Neutrophil (primary cell): ENCODE data around the gene NFKBIL1.

Experiments
- H3K27ac ChIP-seq: fragments of 200-600 bp; sonication (generic); 2 replicates; pipeline ENCODE4 v1.5.1; 2016; ENCODE audit warnings: mild to moderate bottlenecking, moderate library complexity
- H3K27me3 ChIP-seq: fragments of 200-600 bp; sonication (generic); 2 replicates; pipeline ENCODE4 v1.6.0; 2016; ENCODE audit warnings: mild to moderate bottlenecking
- H3K36me3 ChIP-seq: fragments of 200-600 bp; sonication (generic); 2 replicates; pipeline ENCODE4 v1.5.1; 2017
- H3K4me1 ChIP-seq, 2 experiments: fragments of 200-600 bp in 1 of 2; sonication (generic) in 1 of 2; 1 replicate in 1 of 2; 2 replicates in 1 of 2; pipeline versions ENCODE4 v1.5.1 to v1.6.1; 2013 to 2016; ENCODE audit warnings: low read depth in 1 of 2, low read length in 1 of 2, mild to moderate bottlenecking in 1 of 2, moderate library complexity in 1 of 2; ENCODE audit not compliant: control insufficient read depth in 1 of 2, insufficient read depth in 1 of 2
- H3K4me3 ChIP-seq, 2 experiments: fragments of 200-600 bp in 1 of 2; sonication (generic) in 1 of 2; 1 replicate in 1 of 2; 2 replicates in 1 of 2; pipeline ENCODE4 v1.5.1; 2013 to 2016; ENCODE audit warnings: low read depth in 1 of 2, low read length in 1 of 2, mild to moderate bottlenecking in 1 of 2, moderate library complexity in 1 of 2
- H3K9me3 ChIP-seq: fragments of 200-600 bp; sonication (generic); 2 replicates; pipeline ENCODE4 v1.5.1; 2016
- CTCF ChIP-seq: fragments of 200-600 bp; sonication (generic); IDR thresholded peaks from 2 replicates; pipeline ENCODE4 v1.5.1; 2016; ENCODE audit warnings: antibody characterized with exemption

NFKBIL1 gene

GRCh38 chr6:31532644-31533454 is 14.6 kb upstream of the NFKBIL1 start:
- Histone ChIP-seq H3K27ac (no peak overlapping the region), H3K27me3 (no peaks in the 10 kb centered on the region), H3K9me3 (no peaks in the 10 kb centered on the region), H3K36me3 (peaks cover 93% of the 10 kb centered on the region), H3K4me3 (no peak overlapping the region), H3K4me1 (no peaks in the 10 kb centered on the region)
- no peak for TF ChIP-seq CTCF

GRCh38 chr6:31533455-31533841 is 14.0 kb upstream of the NFKBIL1 start:
- H3K4me3 ChIP-seq, result no peak overlapping the region
- H3K36me3 ChIP-seq, result peaks cover 99% of the 10 kb centered on the region
- no peaks in the 10 kb centered on the region for H3K9me3 ChIP-seq
- no peaks in the 10 kb centered on the region for H3K27me3 ChIP-seq
- no peak for TF ChIP-seq CTCF
- H3K27ac ChIP-seq, result no peak overlapping the region
- peaks cover 0 to under 1% of the 10 kb centered on the region in 2 experiments for H3K4me1 ChIP-seq

- no peak for TF ChIP-seq CTCF
- H3K4me3 ChIP-seq, result no peak overlapping the region
These were observed 13.4 kb upstream of the NFKBIL1 start for GRCh38 chr6:31534011-31534410.

GRCh38 chr6:31534521-31535040 is 12.8 kb upstream of the NFKBIL1 start:
- H3K36me3 ChIP-seq, result peaks cover 100% of the 10 kb centered on the region
- H3K27ac ChIP-seq, result no peak overlapping the region
- no peak for TF ChIP-seq CTCF
- H3K4me3 ChIP-seq, result no peak overlapping the region
- peaks cover 8 to 11% of the 10 kb centered on the region in 2 experiments for H3K4me1 ChIP-seq
- H3K27me3 ChIP-seq, result no peaks in the 10 kb centered on the region
- no peaks in the 10 kb centered on the region for H3K9me3 ChIP-seq

More at GRCh38 chr6:31534011-31534410, 13.4 kb upstream of the NFKBIL1 start:
- Histone ChIP-seq H3K27ac (peak overlapping the region; percentile 11), H3K27me3 (no peaks in the 10 kb centered on the region), H3K36me3 (peaks cover 100% of the 10 kb centered on the region), H3K9me3 (no peaks in the 10 kb centered on the region), H3K4me1 (peaks cover 2 to 6% of the 10 kb centered on the region in 2 experiments)

- Histone ChIP-seq H3K4me1 (peaks cover 20 to 23% of the 10 kb centered on the region in 2 experiments), H3K27me3 (no peaks in the 10 kb centered on the region), H3K27ac (no peak overlapping the region), H3K4me3 (no peak overlapping the region), H3K9me3 (no peaks in the 10 kb centered on the region), H3K36me3 (peaks cover 96% of the 10 kb centered on the region)
- TF ChIP-seq CTCF, result no peak
These were observed 11.7 kb upstream of the NFKBIL1 start for GRCh38 chr6:31535538-31536324.
